LNCaP clone FGC (cell line): ENCODE data around the gene ARHGEF16.

Experiments
- DNase-seq: peaks from one replicate; pipeline ENCODE4 v3.0.0-alpha.2; 2011; ENCODE audit warnings: low read depth
- H3K4me3 ChIP-seq: 2 replicates; pipeline ENCODE4 v1.5.1; 2011; ENCODE audit warnings: mild to moderate bottlenecking, low read depth, low read length, control low read depth
- CTCF ChIP-seq: IDR thresholded peaks from 2 replicates; pipeline ENCODE4 v1.5.1; 2012; ENCODE audit warnings: mild to moderate bottlenecking; ENCODE audit not compliant: control insufficient read depth, insufficient read depth; ENCODE audit errors: extremely low read depth

ARHGEF16 gene

GRCh38 chr1:3438661-3439180, 15.7 kb upstream of the ARHGEF16 start:
- TF ChIP-seq CTCF = no peak
- no peak for DNase-seq
- H3K4me3 ChIP-seq = no peak overlapping the region

- no peak overlapping the region for H3K4me3 ChIP-seq
- no peak for DNase-seq
- no peak for TF ChIP-seq CTCF
Observed at GRCh38 chr1:3439346-3440299, 14.8 kb upstream of the ARHGEF16 start.

GRCh38 chr1:3440300-3440681, 14.2 kb upstream of the ARHGEF16 start:
- no peak for TF ChIP-seq CTCF
- H3K4me3 ChIP-seq = no peak overlapping the region
- DNase-seq = no peak

GRCh38 chr1:3440711-3441409, 13.6 kb upstream of the ARHGEF16 start:
- TF ChIP-seq CTCF = no peak
- no peak for DNase-seq
- H3K4me3 ChIP-seq = no peak overlapping the region

- DNase-seq = no peak
- no peak for TF ChIP-seq CTCF
- no peak overlapping the region for H3K4me3 ChIP-seq
Observed at GRCh38 chr1:3441410-3441847, 13.0 kb upstream of the ARHGEF16 start.

- DNase-seq = no peak
- no peak for TF ChIP-seq CTCF
- H3K4me3 ChIP-seq = no peak overlapping the region
Observed at GRCh38 chr1:3441880-3442279, 12.6 kb upstream of the ARHGEF16 start.
